Loucy (cell line): Measurements from ENCODE around the gene ARID1B.

Source experiments
- EZH2phosphoT487 ChIP-seq: fragments of 200-600 bp; IDR thresholded peaks from 2 replicates; pipeline ENCODE4 v1.6.1; 2018; ENCODE audit warnings: antibody characterized with exemption, mild to moderate bottlenecking, moderate library complexity, borderline replicate concordance
- TF ChIP-seq, protein P1 (sequence below): fragments of 200-600 bp; sonication (generic); conservative IDR thresholded peaks from 2 replicates; pipeline ENCODE4 v1.5.1; 2014; ENCODE audit warnings: mild to moderate bottlenecking, antibody characterized with exemption, low read length

DNA sequence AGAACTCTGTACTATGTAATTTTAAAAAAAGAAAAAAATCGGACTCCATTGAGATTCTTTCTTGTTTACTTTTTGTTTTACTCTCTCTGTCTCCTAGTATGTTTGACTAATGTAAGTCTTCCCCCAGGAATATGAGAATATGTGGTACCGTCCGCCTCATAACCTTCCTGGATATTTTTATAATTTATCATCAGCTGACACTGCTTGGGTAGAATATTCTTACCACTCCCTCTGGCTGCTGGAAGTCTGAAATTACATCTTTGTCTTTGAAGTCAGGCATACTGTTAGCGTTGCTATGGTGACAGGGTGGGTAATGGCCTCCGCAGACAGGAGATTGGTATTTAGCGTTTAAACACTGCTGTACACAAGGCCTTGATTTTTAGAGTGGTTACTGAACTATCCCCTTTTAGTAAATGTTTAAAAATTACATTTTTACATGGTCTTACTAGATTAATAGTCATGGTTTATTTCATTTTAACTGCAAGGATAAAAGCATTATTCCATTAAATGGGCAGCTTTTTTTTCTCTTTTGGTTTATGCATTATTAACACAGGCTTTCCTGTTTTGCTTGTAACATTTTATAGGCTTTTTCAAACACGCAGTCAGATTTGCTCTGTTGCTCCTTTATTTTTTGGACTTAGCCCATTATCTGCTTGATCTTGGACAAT is 176.4 kb downstream of the ARID1B start:
- TF ChIP-seq, protein P1, sequence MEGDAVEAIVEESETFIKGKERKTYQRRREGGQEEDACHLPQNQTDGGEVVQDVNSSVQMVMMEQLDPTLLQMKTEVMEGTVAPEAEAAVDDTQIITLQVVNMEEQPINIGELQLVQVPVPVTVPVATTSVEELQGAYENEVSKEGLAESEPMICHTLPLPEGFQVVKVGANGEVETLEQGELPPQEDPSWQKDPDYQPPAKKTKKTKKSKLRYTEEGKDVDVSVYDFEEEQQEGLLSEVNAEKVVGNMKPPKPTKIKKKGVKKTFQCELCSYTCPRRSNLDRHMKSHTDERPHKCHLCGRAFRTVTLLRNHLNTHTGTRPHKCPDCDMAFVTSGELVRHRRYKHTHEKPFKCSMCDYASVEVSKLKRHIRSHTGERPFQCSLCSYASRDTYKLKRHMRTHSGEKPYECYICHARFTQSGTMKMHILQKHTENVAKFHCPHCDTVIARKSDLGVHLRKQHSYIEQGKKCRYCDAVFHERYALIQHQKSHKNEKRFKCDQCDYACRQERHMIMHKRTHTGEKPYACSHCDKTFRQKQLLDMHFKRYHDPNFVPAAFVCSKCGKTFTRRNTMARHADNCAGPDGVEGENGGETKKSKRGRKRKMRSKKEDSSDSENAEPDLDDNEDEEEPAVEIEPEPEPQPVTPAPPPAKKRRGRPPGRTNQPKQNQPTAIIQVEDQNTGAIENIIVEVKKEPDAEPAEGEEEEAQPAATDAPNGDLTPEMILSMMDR = peak; percentile 50
- no peak for TF ChIP-seq EZH2phosphoT487
